Activated naive CD8-positive, alpha-beta T cell treated with anti-CD3 and anti-CD28 coated beads, Interleukin-2, amount 50 U/mL, for 16 hours (primary cell): ENCODE results near the gene CASP3.
"Not testable (repeated sequence)": the region's sequence is repeated elsewhere in the genome, so short reads cannot be mapped to it uniquely, and the experiment has no call there.

ENCODE experiments used
- DNase-seq: peaks from one replicate; pipeline ENCODE4 v3.0.0-alpha.2; 2020; ENCODE audit warnings: low read depth, low spot score

CASP3 gene

DNA sequence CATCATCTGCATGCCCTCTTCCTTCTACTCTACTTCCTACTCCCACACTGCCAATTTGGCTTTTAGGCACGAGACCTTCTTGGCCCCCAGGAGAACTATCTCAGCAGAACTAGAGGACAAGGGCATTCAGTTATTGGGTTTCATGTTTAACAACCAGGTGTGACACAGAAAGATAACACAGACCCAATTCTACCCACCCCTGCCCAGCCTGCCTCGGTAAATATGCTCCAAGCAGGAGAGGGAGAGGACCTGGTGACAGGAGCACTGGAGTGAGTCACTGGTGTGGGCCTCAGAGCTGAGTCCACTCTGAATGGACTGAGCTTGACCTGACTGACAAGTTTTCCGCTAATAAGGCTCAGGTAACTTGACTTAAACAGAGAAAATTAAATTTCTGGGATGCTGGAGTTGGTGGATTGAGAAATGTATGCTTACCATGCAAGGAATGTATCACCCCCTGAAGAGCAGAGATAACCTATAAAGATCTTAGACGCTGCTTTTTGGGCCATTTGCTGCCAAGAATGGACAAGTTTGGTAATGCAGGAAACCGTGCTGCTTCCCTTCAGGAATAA lies 52.5 kb downstream of the CASP3 start:
- no peak for DNase-seq

GRCh38 chr4:184596044-184596616 lies 53.1 kb downstream of the CASP3 start:
- DNase-seq, result no peak

- no peak for DNase-seq
Observed at GRCh38 chr4:184595430-184595829, 53.8 kb downstream of the CASP3 start.

GRCh38 chr4:184593461-184593860 lies 55.8 kb downstream of the CASP3 start:
- DNase-seq, result no peak

- DNase-seq, result not testable (repeated sequence)
Observed at GRCh38 chr4:184591747-184592270, 57.4 kb downstream of the CASP3 start.

- no peak for DNase-seq
Observed at GRCh38 chr4:184591070-184591677, 58.1 kb downstream of the CASP3 start.

GRCh38 chr4:184590196-184590595 lies 59.1 kb downstream of the CASP3 start:
- DNase-seq, result no peak

DNA sequence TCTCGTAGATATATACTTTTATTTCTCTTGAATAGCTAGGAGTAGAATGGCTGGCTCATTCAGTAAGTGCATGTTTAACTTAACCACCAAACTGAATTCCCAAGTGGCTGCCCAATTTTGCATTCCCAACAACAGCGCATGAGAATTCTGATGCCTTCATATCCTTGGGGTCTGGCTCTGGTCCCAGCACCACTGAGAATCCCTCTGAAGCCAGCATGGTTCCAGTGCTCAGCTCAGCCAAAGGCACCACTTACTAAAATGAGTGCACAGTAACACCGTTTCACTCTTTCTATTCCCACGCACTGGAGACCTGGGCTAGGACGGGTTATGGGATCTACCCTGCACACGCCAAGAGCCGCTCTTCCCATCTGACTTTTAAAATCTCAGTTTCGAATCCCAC lies 60.4 kb downstream of the CASP3 start:
- no peak for DNase-seq

- no peak for DNase-seq
Observed at GRCh38 chr4:184587701-184588100, 61.5 kb downstream of the CASP3 start.

- no peak for DNase-seq
Observed at GRCh38 chr4:184587221-184587620, 62.0 kb downstream of the CASP3 start.

DNA sequence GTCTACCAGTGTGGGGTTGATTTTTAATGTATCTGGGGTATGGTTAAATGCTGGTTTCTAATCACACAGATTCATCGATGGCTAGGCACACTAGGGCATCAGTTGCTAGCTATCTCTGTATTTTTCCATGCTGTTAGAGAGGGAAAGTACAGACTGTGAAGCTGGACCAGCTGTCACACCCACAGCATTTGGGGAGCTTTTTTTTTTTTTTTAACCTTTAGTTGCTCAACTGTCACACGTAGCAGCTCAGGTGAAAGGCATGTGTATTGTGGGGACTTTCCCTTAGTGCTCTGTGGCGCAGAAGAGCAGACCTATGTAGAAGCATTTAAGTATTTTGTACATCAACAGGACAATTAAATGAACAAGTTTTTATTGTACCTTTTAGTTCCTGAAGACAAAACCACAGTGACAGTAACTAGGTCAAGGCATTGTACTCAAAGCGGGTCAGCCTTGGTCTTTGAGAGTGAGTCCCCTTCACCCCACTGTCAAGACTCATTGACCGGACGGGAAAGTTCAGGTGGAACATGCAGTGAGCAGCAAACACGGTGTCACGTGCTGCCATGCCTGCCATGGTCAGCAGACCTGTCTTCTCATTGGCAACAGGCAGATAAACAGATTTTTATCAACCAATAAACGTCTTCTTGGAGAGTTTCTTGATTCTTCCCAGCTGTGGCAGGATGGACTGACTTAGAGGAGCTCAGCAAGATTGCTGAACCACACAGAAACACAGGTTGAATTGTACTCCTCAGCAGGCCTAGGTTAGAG lies 65.3 kb downstream of the CASP3 start:
- DNase-seq, result no peak
